NCI-H2227 (cell line): ENCODE results near the gene UQCRHL.
A peak's percentile ranks its signal among the peaks of the same experiment; 100 is the strongest.
"Not testable (repeated sequence)": the region's sequence is repeated elsewhere in the genome, so short reads cannot be mapped to it uniquely, and the experiment has no call there.

Experiments used
- DNase-seq: peaks from one replicate; lab custom pipeline; 2025; ENCODE audit not compliant: unreplicated experiment; lab: John Stamatoyannopoulos, UW

Gene UQCRHL

GRCh38 chr1:15807549-15807948 is at the start of gene UQCRHL:
TSS of gene UQCRHL (minus strand) at chr1:15807649. CDS start at chr1:15807649, 0 bp downstream.
- DNase-seq: not testable (repeated sequence)

GRCh38 chr1:15856888-15857287 is 49.4 kb upstream of the UQCRHL start:
- no peak for DNase-seq

- DNase-seq: peak; percentile 37
These were observed 45.4 kb upstream of the UQCRHL start for GRCh38 chr1:15852828-15853302.

- peak; percentile 70 for DNase-seq
These were observed 44.8 kb upstream of the UQCRHL start for GRCh38 chr1:15852036-15852827.

- peak; percentile 25 for DNase-seq
These were observed 44.0 kb upstream of the UQCRHL start for GRCh38 chr1:15851210-15852035.

- no peak for DNase-seq
These were observed 43.1 kb upstream of the UQCRHL start for GRCh38 chr1:15850471-15851001.

GRCh38 chr1:15849775-15850324 is 42.4 kb upstream of the UQCRHL start:
- DNase-seq: peak; percentile 89

- DNase-seq: peak; percentile 96
These were observed 41.7 kb upstream of the UQCRHL start for GRCh38 chr1:15848929-15849774.

GRCh38 chr1:15848143-15848928 is 40.9 kb upstream of the UQCRHL start:
- DNase-seq: peak; percentile 67

GRCh38 chr1:15847893-15848142 is 40.4 kb upstream of the UQCRHL start:
- DNase-seq: no peak

- DNase-seq: peak; percentile 99
These were observed 39.8 kb upstream of the UQCRHL start, which contains the start of gene SPEN for GRCh38 chr1:15847100-15847892. TSS of gene SPEN (plus strand) at chr1:15847707. CDS start at chr1:15848068, 361 bp downstream.

GRCh38 chr1:15846056-15846455 is 38.6 kb upstream of the UQCRHL start:
- DNase-seq: not testable (repeated sequence)

GRCh38 chr1:15843826-15844572 is 36.5 kb upstream of the UQCRHL start:
- DNase-seq: peak; percentile 64

GRCh38 chr1:15838721-15839120 is 31.3 kb upstream of the UQCRHL start:
- DNase-seq: no peak

- DNase-seq: no peak
These were observed 30.5 kb upstream of the UQCRHL start for GRCh38 chr1:15837931-15838330.

- no peak for DNase-seq
These were observed 29.6 kb upstream of the UQCRHL start for GRCh38 chr1:15836772-15837669.

GRCh38 chr1:15836511-15836771 is 29.0 kb upstream of the UQCRHL start:
- DNase-seq: not testable (repeated sequence)
